Keratinocyte (primary cell): ENCODE measurements around the gene RBFA.

Experiments used
- CTCF ChIP-seq, 3 experiments: IDR thresholded peaks in 1 of 3; conservative IDR thresholded peaks in 1 of 3; optimal IDR thresholded peaks in 1 of 3; 2 replicates in 2 of 3; 3 replicates in 1 of 3; pipeline versions ENCODE3 to v1.5.1; 2011; ENCODE audit warnings: low read length in 3 of 3, mild to moderate bottlenecking in 3 of 3, moderate library complexity in 2 of 3, control low read depth in 1 of 3, inconsistent platforms in 1 of 3; ENCODE audit not compliant: insufficient read depth in 2 of 3; ENCODE audit errors: extremely low read depth in 1 of 3
- EZH2 ChIP-seq: IDR thresholded peaks from one replicate; pipeline ENCODE4 v1.6.1; 2012; ENCODE audit warnings: inconsistent platforms, mild to moderate bottlenecking, low read length, moderate library complexity

- TF ChIP-seq CTCF (optimal IDR thresholded peaks at IDR 0.05 in 1 of 3, IDR thresholded peaks at IDR 0.05 in 1 of 3, conservative IDR thresholded peaks at IDR 0.05 in 1 of 3; ENCODE audit: extremely low read depth in 1 of 3, insufficient read depth in 2 of 3, low read length in 3 of 3) = no peak
- TF ChIP-seq EZH2 = no peak
Observed at GRCh38 chr18:80037300-80037699, 3.1 kb downstream of the RBFA start.
